WTC11 (cell line): ENCODE data around the gene NEBL. TPM values are rescaled to one million over a fixed set of nuclear protein-coding genes. Genes with fewer than 3 reads are reported as not detected.

ENCODE experiments used
- ATAC-seq: fragments of 200-7000 bp; cut with Tn5 transposase; 2 replicates; pipeline ENCODE4 v1.10.0; 2021; ENCODE audit warnings: mild to moderate bottlenecking, moderate library complexity
- CTCF ChIA-PET: fragments of 300-600 bp; sonication (Branson Sonifier 250); formaldehyde crosslinking; loops from one replicate; lab custom pipeline; 2021; ENCODE audit warnings: antibody characterized with exemption; lab: Charles Lee
- POLR2A ChIA-PET: fragments of 350-600 bp; sonication (Branson Sonifier 250); formaldehyde crosslinking; loops from one replicate; lab custom pipeline; 2021; ENCODE audit warnings: antibody characterized with exemption; lab: Charles Lee
- DNase-seq: peaks from one replicate; pipeline ENCODE4 v3.0.0; 2021; ENCODE audit warnings: low spot score
- H3K27ac Mint-ChIP-seq: 2 replicates; pipeline ENCODE4 v1.8.0; 2021; ENCODE audit warnings: mixed read lengths
- H3K27me3 Mint-ChIP-seq: 2 replicates; pipeline ENCODE4 v1.8.0; 2021; ENCODE audit warnings: low read depth, mild to moderate bottlenecking, moderate library complexity, mixed read lengths
- H3K36me3 Mint-ChIP-seq: 2 replicates; pipeline ENCODE4 v1.8.0; 2021; ENCODE audit warnings: mixed read lengths
- H3K4me1 Mint-ChIP-seq: 2 replicates; pipeline ENCODE4 v1.8.0; 2022; ENCODE audit warnings: mixed read lengths
- H3K4me3 Mint-ChIP-seq: 2 replicates; pipeline ENCODE4 v1.8.0; 2021; ENCODE audit warnings: mild to moderate bottlenecking, moderate library complexity, mixed read lengths
- H3K9me3 Mint-ChIP-seq: 2 replicates; pipeline ENCODE4 v1.8.0; 2021; ENCODE audit warnings: mixed read lengths
- FOXJ3 ChIP-seq: sonication (generic); formaldehyde crosslinking; IDR thresholded peaks from 2 replicates; pipeline ENCODE4 v1.9.0; 2021; ENCODE audit warnings: missing genetic modification reagents, mild to moderate bottlenecking, borderline replicate concordance
- FOXK1 ChIP-seq: sonication (generic); formaldehyde crosslinking; IDR thresholded peaks from 2 replicates; pipeline ENCODE4 v1.8.0; 2022; ENCODE audit warnings: mild to moderate bottlenecking, moderate library complexity, missing genetic modification reagents
- MXD4 ChIP-seq: fragments of 250-450 bp; sonication (Bioruptor Pico); IDR thresholded peaks from 2 replicates; pipeline ENCODE4 v1.8.0; 2021; ENCODE audit warnings: mild to moderate bottlenecking, moderate library complexity, borderline replicate concordance
- NFYB ChIP-seq: sonication (generic); formaldehyde crosslinking; conservative IDR thresholded peaks from 2 replicates; pipeline ENCODE4 v1.8.0; 2022; ENCODE audit warnings: low read depth, missing genetic modification reagents
- NR3C1 ChIP-seq: sonication (generic); formaldehyde crosslinking; conservative IDR thresholded peaks from 2 replicates; pipeline ENCODE4 v1.8.1; 2023; ENCODE audit warnings: low read depth, mild to moderate bottlenecking, missing genetic modification reagents
- PRRX2 ChIP-seq: fragments of 250-450 bp; sonication (Bioruptor Pico); IDR thresholded peaks from 2 replicates; pipeline ENCODE4 v1.8.0; 2021; ENCODE audit warnings: mild to moderate bottlenecking
- RELA ChIP-seq: sonication (generic); formaldehyde crosslinking; IDR thresholded peaks from 2 replicates; pipeline ENCODE4 v1.8.1; 2022; ENCODE audit warnings: missing genetic modification reagents, mild to moderate bottlenecking, borderline replicate concordance
- SMAD4 ChIP-seq: sonication (generic); formaldehyde crosslinking; IDR thresholded peaks from 2 replicates; pipeline ENCODE4 v1.8.0; 2022; ENCODE audit warnings: mild to moderate bottlenecking, missing genetic modification reagents
- SOX15 ChIP-seq: fragments of 250-450 bp; sonication (Bioruptor Pico); IDR thresholded peaks from 2 replicates; pipeline ENCODE4 v1.9.0; 2021; ENCODE audit warnings: mild to moderate bottlenecking
- TCF7 ChIP-seq: sonication (generic); formaldehyde crosslinking; IDR thresholded peaks from 2 replicates; pipeline ENCODE4 v1.8.0; 2022; ENCODE audit warnings: mild to moderate bottlenecking, low read depth, missing genetic modification reagents, moderate library complexity
- ZBTB21 ChIP-seq: sonication (generic); formaldehyde crosslinking; IDR thresholded peaks from 2 replicates; pipeline ENCODE4 v1.8.1; 2023; ENCODE audit warnings: mild to moderate bottlenecking, missing genetic modification reagents, borderline replicate concordance
- total RNA-seq: library from RNA; stranded (reverse); gene quantifications from 3 replicates; pipeline ENCODE4 v1.2.3, GENCODE V29; 2021
- TF ChIP-seq, protein P1 (sequence below): sonication (generic); formaldehyde crosslinking; IDR thresholded peaks from 2 replicates; pipeline ENCODE4 v1.8.1; 2023; ENCODE audit warnings: mild to moderate bottlenecking, moderate library complexity, missing genetic modification reagents
- TF ChIP-seq, protein P2 (sequence below): fragments of 200-600 bp; IDR thresholded peaks from 2 replicates; pipeline ENCODE4 v1.8.0; 2022; ENCODE audit warnings: antibody characterized with exemption
- TF ChIP-seq, protein P3 (sequence below): sonication (generic); formaldehyde crosslinking; IDR thresholded peaks from 2 replicates; pipeline ENCODE4 v1.8.1; 2023; ENCODE audit warnings: mild to moderate bottlenecking, missing genetic modification reagents
- TF ChIP-seq, protein P4 (sequence below): sonication (generic); formaldehyde crosslinking; IDR thresholded peaks from 2 replicates; pipeline ENCODE4 v1.8.0; 2023; ENCODE audit warnings: mild to moderate bottlenecking, missing genetic modification reagents
- TF ChIP-seq, protein P5 (sequence below): fragments of 250-450 bp; sonication (Bioruptor Pico); IDR thresholded peaks from 2 replicates; pipeline ENCODE4 v1.9.0; 2021; ENCODE audit warnings: mild to moderate bottlenecking, borderline replicate concordance
- TF ChIP-seq, protein P6 (sequence below): sonication (generic); formaldehyde crosslinking; IDR thresholded peaks from 2 replicates; pipeline ENCODE4 v1.8.0; 2022; ENCODE audit warnings: mild to moderate bottlenecking, missing genetic modification reagents

The NEBL gene
- total RNA-seq, 1 experiment from 2014 or later = 8.9 TPM

DNA sequence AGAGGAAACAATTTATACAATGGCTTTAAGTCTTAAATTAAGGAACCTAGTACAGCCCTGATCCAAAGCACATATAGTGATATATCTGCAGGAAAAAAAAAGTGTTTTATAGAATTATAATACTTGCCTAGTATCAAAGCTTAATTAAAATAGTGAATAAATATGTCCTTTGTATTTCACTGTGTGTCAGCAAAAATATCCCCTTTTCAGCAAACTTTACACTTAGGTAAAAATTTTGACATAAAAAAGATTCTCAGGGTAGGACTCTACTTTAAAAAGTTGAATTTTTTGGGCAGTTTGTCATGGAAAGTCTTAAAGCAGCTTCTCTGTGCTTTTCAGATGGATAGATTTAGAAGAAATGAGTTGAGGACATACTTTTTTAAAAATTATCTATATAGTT, 12.7 kb upstream of the NEBL start:
- ChIA-PET CTCF (interaction anchor here (0.6 kb wide), 1 partner anchor 9 kb away, joined by 3 read pairs; no protein-coding TSS in a partner anchor), POLR2A (no interaction called here)
- TF ChIP-seq SMAD4 = no peak
- no peak for TF ChIP-seq FOXK1 (CRISPR knock-in tag)
- no peak for TF ChIP-seq RELA (CRISPR knock-in tag)
- DNase-seq = no peak
- Mint-ChIP-seq H3K4me3 (no peak overlapping the region), H3K9me3 (peaks cover 8% of the 10 kb centered on the region), H3K4me1 (no peaks in the 10 kb centered on the region), H3K27ac (no peak overlapping the region), H3K27me3 (no peaks in the 10 kb centered on the region), H3K36me3 (peaks cover 3% of the 10 kb centered on the region)
- ATAC-seq = no peak

DNA sequence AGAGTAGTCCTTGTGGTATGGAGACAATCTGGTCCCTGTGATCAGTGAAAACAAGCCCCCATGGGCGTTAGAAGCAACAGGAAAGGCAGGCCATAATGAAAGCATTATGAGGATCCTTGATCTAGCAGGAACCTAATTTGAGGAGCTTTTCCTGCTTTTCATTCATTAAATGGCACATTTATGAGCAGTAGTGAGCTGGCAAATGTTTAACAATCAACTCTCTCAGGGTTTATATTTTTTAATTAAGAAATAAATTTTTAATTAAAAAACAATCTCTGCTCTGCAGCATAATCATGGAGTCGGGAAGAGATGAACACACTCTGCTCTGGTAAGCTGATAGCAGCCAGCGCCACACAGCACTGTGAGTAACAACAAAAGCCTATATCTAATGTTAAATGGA, 11.3 kb upstream of the NEBL start:
- H3K36me3 Mint-ChIP-seq = peaks cover 3% of the 10 kb centered on the region
- ChIA-PET CTCF (no interaction called here), POLR2A (no interaction called here)
- no peak for ATAC-seq
- no peak overlapping the region for H3K4me3 Mint-ChIP-seq
- H3K9me3 Mint-ChIP-seq = peaks cover 10% of the 10 kb centered on the region
- H3K4me1 Mint-ChIP-seq = no peaks in the 10 kb centered on the region
- no peaks in the 10 kb centered on the region for H3K27me3 Mint-ChIP-seq
- H3K27ac Mint-ChIP-seq = no peak overlapping the region
- no peak for DNase-seq
- TF ChIP-seq, protein P1, sequence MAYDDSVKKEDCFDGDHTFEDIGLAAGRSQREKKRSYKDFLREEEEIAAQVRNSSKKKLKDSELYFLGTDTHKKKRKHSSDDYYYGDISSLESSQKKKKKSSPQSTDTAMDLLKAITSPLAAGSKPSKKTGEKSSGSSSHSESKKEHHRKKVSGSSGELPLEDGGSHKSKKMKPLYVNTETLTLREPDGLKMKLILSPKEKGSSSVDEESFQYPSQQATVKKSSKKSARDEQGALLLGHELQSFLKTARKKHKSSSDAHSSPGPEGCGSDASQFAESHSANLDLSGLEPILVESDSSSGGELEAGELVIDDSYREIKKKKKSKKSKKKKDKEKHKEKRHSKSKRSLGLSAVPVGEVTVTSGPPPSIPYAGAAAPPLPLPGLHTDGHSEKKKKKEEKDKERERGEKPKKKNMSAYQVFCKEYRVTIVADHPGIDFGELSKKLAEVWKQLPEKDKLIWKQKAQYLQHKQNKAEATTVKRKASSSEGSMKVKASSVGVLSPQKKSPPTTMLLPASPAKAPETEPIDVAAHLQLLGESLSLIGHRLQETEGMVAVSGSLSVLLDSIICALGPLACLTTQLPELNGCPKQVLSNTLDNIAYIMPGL = no peak
- TF ChIP-seq PRRX2 (CRISPR knock-in tag) (no peak), SOX15 (CRISPR knock-in tag) (no peak), TCF7 (CRISPR knock-in tag) (no peak), NFYB (CRISPR knock-in tag) (no peak), ZBTB21 (CRISPR knock-in tag) (no peak), MXD4 (CRISPR knock-in tag) (no peak), FOXJ3 (CRISPR knock-in tag) (no peak)
- TF ChIP-seq, protein P2, sequence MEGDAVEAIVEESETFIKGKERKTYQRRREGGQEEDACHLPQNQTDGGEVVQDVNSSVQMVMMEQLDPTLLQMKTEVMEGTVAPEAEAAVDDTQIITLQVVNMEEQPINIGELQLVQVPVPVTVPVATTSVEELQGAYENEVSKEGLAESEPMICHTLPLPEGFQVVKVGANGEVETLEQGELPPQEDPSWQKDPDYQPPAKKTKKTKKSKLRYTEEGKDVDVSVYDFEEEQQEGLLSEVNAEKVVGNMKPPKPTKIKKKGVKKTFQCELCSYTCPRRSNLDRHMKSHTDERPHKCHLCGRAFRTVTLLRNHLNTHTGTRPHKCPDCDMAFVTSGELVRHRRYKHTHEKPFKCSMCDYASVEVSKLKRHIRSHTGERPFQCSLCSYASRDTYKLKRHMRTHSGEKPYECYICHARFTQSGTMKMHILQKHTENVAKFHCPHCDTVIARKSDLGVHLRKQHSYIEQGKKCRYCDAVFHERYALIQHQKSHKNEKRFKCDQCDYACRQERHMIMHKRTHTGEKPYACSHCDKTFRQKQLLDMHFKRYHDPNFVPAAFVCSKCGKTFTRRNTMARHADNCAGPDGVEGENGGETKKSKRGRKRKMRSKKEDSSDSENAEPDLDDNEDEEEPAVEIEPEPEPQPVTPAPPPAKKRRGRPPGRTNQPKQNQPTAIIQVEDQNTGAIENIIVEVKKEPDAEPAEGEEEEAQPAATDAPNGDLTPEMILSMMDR = no peak
- TF ChIP-seq, protein P3, sequence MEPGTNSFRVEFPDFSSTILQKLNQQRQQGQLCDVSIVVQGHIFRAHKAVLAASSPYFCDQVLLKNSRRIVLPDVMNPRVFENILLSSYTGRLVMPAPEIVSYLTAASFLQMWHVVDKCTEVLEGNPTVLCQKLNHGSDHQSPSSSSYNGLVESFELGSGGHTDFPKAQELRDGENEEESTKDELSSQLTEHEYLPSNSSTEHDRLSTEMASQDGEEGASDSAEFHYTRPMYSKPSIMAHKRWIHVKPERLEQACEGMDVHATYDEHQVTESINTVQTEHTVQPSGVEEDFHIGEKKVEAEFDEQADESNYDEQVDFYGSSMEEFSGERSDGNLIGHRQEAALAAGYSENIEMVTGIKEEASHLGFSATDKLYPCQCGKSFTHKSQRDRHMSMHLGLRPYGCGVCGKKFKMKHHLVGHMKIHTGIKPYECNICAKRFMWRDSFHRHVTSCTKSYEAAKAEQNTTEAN (CRISPR knock-in tag) = no peak
- TF ChIP-seq, protein P4, sequence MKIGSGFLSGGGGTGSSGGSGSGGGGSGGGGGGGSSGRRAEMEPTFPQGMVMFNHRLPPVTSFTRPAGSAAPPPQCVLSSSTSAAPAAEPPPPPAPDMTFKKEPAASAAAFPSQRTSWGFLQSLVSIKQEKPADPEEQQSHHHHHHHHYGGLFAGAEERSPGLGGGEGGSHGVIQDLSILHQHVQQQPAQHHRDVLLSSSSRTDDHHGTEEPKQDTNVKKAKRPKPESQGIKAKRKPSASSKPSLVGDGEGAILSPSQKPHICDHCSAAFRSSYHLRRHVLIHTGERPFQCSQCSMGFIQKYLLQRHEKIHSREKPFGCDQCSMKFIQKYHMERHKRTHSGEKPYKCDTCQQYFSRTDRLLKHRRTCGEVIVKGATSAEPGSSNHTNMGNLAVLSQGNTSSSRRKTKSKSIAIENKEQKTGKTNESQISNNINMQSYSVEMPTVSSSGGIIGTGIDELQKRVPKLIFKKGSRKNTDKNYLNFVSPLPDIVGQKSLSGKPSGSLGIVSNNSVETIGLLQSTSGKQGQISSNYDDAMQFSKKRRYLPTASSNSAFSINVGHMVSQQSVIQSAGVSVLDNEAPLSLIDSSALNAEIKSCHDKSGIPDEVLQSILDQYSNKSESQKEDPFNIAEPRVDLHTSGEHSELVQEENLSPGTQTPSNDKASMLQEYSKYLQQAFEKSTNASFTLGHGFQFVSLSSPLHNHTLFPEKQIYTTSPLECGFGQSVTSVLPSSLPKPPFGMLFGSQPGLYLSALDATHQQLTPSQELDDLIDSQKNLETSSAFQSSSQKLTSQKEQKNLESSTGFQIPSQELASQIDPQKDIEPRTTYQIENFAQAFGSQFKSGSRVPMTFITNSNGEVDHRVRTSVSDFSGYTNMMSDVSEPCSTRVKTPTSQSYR (CRISPR knock-in tag) = no peak
- TF ChIP-seq, all 79 proteins: peak for 0

DNA sequence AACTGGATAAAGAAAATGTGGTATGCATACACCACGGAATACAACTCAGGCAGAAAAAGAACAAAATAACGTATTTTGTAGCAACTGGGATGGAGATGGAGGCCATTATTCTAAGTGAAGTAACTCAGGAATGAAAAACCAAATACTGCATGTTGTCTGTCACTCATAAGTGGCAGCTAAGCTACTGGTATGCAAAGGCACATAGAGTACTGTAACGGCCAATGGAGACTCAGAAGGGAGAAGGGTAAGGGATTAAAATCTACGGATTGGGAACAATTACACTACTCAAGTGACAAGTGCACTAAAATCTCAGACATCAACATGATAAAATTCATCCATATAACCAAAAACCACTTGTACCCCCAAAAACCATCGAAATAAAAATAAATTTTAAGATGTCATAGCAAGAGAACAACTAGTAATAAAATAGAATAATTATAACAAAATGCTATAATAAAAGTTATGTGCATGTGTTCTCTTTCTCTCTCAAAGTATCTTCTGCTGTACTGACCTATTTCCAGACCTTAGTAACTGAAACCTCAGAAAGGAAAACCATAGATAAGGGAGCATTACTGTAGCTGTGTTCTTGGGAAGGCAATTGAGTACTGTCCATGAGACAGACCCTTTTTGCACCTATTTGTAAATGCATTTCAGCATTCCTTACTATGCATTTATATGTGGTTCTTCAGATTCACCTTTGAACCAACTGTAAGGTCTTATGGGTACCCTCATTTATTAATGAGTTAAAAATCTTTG, 6.7 kb upstream of the NEBL start:
- no peak for ATAC-seq
- no peak for DNase-seq
- ChIA-PET POLR2A (interaction anchor here (0.6 kb wide), 1 partner anchor 20 kb away, joined by 3 read pairs; no protein-coding TSS in a partner anchor), CTCF (no interaction called here)
- no peaks in the 10 kb centered on the region for H3K27me3 Mint-ChIP-seq
- H3K9me3 Mint-ChIP-seq = peaks cover 10% of the 10 kb centered on the region
- H3K36me3 Mint-ChIP-seq = peaks cover 3% of the 10 kb centered on the region
- no peak overlapping the region for H3K27ac Mint-ChIP-seq
- H3K4me1 Mint-ChIP-seq = no peaks in the 10 kb centered on the region
- no peak overlapping the region for H3K4me3 Mint-ChIP-seq
- TF ChIP-seq SMAD4 (no peak), NR3C1 (CRISPR knock-in tag) (no peak)
- TF ChIP-seq, protein P5, sequence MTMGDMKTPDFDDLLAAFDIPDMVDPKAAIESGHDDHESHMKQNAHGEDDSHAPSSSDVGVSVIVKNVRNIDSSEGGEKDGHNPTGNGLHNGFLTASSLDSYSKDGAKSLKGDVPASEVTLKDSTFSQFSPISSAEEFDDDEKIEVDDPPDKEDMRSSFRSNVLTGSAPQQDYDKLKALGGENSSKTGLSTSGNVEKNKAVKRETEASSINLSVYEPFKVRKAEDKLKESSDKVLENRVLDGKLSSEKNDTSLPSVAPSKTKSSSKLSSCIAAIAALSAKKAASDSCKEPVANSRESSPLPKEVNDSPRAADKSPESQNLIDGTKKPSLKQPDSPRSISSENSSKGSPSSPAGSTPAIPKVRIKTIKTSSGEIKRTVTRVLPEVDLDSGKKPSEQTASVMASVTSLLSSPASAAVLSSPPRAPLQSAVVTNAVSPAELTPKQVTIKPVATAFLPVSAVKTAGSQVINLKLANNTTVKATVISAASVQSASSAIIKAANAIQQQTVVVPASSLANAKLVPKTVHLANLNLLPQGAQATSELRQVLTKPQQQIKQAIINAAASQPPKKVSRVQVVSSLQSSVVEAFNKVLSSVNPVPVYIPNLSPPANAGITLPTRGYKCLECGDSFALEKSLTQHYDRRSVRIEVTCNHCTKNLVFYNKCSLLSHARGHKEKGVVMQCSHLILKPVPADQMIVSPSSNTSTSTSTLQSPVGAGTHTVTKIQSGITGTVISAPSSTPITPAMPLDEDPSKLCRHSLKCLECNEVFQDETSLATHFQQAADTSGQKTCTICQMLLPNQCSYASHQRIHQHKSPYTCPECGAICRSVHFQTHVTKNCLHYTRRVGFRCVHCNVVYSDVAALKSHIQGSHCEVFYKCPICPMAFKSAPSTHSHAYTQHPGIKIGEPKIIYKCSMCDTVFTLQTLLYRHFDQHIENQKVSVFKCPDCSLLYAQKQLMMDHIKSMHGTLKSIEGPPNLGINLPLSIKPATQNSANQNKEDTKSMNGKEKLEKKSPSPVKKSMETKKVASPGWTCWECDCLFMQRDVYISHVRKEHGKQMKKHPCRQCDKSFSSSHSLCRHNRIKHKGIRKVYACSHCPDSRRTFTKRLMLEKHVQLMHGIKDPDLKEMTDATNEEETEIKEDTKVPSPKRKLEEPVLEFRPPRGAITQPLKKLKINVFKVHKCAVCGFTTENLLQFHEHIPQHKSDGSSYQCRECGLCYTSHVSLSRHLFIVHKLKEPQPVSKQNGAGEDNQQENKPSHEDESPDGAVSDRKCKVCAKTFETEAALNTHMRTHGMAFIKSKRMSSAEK (CRISPR knock-in tag) = no peak
- TF ChIP-seq, protein P6, sequence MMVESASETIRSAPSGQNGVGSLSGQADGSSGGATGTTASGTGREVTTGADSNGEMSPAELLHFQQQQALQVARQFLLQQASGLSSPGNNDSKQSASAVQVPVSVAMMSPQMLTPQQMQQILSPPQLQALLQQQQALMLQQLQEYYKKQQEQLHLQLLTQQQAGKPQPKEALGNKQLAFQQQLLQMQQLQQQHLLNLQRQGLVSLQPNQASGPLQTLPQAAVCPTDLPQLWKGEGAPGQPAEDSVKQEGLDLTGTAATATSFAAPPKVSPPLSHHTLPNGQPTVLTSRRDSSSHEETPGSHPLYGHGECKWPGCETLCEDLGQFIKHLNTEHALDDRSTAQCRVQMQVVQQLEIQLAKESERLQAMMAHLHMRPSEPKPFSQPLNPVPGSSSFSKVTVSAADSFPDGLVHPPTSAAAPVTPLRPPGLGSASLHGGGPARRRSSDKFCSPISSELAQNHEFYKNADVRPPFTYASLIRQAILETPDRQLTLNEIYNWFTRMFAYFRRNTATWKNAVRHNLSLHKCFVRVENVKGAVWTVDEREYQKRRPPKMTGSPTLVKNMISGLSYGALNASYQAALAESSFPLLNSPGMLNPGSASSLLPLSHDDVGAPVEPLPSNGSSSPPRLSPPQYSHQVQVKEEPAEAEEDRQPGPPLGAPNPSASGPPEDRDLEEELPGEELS (CRISPR knock-in tag) = no peak
